ENCODE results near the gene ATP2C2.

- TF ChIP-seq CTCF (conservative IDR thresholded peaks at IDR 0.05) (no peak), ZFX (IDR thresholded peaks at IDR 0.05) (no peak)
These were observed 115.7 kb downstream of the ATP2C2 start for GRCh38 chr16:84483882-84484565.

Measured in C4-2B (cell line).